GM21737 (cell line): Measurements from ENCODE around the gene MICB.
"Not testable (repeated sequence)": the region's sequence is repeated elsewhere in the genome, so short reads cannot be mapped to it uniquely, and the experiment has no call there.

Source experiments
- ATAC-seq: cut with Tn5 transposase; IDR thresholded peaks from one replicate; pipeline ENCODE4 v1.9.1; 2021; ENCODE audit warnings: mild to moderate bottlenecking, moderate library complexity; ENCODE audit not compliant: unreplicated experiment

The MICB gene

DNA sequence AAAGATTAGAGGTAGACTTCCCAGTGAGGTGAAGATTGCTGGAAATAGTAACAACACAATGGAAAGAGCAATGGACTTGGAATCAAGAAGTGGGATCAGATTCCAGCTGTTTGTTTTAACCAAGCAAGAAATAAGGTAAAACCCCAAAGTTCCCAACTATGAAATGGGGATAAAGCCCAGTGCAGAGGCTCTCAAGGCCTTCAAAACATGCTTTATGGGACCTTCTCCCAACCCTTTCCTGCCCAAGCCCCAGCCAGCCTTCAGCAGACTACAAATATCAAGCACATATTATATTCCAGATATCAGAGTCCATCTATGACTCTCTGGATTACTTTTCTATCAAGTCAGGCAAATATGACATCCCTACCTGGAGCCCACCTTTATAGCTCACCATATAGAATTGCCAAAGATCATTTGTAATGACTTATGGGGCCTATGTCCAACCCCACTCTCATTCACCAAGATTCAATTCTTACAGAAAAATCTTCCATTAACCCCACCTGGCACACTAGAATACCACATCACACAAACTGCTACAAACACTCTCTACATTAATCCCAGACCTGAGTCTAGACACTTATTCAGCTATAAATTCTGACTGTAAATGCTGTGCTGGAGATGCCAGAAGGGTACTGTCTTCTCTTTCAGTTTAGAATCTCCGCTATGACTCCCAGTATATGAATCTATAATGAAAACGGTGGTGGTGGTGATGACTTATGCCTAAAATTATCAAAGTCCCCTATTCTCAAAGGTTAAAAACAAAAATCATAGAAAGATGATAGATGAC is 37.8 kb downstream of the MICB start:
- ATAC-seq, result no peak

DNA sequence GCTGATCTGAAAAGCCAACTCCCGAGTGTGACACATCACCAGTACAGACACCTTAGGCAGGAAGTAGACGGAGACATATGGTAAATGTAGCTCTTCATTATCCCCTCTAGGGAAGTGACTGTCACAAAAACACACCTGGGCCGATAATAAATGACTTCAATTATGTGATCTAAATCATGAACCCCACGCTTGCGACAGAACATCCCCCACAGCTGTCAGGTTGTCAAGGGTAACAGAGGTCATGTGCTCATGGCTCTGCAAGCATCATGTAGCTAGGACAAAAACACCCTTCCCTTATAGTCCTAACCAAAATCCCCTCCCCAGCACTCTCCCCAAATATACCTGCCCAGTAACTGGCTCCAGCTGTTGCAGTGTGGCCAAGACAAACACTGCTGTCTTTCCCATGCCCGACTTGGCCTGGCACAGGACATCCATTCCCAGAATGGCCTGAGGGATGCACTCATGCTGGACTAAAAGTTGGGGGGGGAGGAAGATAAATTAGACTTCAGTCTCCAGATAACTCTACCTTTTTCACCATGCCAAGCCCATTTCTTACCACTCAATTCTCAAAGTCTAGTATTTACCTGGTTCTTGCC is 41.0 kb downstream of the MICB start:
- ATAC-seq, result no peak

DNA sequence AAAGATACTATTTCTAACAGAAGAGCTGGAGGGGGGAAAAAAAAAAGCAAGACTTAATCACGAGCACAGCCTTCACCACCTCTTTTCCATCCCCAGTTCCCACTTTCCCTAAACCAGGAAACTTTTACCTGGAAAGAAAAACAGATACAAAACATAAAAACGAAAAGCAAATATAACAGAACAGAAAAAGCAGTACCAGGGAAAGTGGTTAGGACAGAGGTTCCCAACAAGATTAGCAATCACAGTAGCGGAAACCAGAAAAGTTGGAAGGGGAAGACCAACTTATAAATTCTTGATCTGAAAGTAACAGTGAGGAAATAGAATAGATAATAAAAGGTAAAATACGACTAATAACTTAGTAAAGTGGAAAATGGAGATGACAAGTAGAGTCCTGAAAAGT is 42.7 kb downstream of the MICB start:
- no peak for ATAC-seq

DNA sequence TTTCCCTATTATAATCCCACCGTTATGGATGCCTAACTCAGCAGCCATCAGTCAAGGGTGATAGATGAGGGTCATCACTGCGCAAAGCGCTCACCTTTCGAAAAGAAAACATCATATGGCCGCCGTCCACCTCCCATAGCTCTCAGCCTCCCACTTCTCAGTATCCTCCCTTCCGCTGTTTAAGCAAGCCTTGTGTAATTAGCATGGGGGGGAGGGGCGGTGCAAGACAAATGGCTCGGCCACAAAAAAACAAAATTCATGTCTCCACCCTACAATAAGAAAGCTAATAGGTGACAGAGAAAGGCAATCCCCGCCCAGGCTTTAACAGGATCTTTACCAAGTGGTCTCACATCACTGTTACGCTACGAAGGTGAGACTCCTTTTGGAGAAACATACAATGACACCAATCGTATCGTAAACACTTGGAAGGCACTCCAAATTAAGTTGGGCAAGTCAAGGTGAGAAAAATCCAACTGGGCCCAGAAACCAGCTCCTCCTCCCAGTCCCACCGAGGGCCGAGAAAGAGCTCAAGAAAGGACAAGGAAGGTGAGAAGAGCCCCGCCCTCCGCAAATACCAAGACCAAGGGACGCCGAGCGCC is 43.2 kb downstream of the MICB start:
- ATAC-seq, result no peak

DNA sequence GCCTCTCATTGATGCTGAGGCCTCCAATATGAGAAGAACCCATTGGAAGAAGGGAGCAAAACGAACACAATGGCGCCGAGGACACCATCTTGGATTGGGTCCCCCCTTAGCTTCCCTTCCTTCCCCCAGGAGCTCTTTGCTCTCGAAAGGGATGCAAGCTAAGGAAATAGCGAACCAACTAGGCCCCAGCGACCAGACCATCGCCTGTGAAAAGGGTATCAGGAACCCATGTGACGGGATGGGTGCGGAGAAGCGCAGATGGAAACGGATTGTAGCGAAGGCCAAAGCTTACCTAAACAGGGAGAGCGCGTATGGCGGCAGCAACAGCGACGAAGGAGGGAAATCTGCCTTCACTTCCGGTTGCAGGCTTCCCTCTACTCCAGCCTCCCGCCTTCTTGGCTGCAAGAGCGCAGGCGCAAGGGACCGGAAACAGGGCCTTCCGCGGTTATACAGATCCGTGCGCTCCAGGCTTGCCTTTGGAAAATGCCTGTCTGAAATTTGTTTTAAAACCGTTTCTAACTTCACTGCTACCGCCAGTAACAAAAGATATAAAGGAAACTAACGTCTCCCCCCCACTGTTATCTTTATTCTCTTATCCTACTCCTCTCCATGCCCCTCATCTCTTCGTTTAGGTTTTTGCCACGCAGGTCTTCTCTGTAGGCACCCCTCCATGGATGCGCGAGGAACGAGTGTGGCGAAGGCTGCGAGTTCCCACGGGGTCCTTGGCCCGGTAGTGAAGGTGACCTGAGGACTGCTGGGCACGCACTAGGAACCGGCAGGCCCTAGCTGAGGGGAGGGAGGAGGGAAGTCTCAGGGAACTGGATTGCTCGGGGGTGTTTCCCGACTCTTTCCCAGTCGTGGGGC is 43.9 kb downstream of the MICB start, which contains the start of gene DDX39B:
DDX39B (minus strand) TSS at position 346 of the 864 bp plus-strand sequence. CDS start 1,471 bp downstream, outside the sequence.
- peak; percentile 62 for ATAC-seq

DNA sequence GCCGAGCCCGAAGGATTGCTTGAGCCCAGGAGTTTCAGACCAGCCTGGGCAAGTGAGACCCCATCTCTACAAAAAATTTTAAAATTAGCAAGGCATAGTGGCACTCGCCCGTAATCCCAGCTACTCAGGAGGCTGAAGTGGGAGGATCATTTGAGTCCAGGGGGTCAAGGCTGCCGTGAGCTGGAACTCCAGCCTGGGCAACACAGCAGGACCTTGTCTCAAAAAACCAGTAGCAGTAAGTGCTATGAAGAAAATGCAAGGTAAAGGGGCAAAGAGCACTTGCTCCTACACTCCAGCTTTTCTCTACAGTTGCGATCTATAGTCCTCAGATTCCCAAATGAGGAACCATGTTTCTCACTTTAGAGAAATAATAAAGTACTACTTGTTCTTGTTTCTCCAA is 45.7 kb downstream of the MICB start:
- no peak for ATAC-seq

DNA sequence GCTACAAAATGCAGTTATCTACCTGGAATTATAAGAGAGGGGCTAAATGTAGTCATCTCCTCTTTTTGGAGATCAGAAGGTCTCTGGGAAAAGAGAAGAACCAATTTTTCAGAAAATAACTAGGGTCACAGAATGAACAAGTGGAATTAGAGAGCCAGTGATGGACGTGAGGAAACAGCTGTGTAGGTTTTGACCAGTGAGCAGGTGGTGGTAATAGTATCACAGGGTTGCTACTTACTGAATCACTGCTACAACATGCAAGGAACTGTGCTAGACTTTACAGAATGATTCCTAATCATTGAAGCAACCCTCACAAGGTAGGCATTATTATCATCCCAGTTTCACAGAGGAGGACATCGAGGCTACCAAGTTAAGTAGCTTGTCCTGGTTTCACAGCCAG is 46.7 kb downstream of the MICB start:
- ATAC-seq, result no peak

DNA sequence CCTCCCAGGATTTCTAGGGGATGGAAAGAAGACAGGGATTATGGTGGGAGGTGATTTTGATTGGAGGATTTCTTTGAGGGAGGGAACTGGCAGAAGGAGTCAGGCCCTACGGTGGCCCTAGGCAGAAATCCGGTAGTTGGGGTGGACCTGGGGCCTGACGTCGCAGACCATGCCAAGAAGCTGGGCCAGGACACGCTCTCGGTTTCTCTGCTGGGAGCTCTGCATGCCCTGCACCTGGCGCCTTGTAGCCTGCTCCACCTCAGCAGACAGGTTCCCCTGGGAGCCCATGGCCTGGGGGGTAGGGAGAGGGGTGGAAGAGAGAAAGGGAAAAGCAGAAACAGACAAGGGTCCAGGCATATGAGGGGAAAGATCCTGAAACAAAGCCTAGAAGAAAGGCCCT is 47.3 kb downstream of the MICB start:
- ATAC-seq, result no peak

DNA sequence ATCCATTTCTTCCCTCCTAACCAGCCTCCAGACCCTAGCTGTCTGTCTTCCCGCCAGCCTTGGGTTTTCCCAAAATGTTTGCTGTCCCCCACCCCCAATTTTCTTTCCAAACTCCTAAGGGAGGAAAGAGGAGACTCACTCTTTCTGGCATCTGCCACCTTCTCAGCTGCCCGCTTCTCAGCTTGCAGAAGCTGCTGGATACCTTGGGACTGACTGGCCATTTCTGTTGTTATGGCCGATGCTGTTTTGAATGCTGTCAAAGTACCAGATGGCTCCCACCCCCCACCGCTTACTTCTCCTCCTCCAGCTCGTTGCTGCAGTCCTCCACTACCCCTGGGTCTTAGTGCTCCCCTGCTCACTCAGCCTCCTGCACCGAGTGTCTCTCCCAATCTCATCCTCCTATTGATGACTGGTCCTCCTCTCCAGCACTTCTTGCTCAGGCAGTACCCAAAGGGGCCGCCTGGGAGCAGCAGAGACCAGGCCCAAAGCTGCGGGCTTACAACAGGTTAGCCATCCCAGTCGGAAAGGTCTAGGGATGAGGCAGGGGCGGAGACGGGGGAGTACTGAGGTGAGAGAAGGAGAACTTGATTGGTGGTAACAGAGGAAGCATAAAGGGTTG is 48.5 kb downstream of the MICB start, which contains the start of gene ATP6V1G2:
ATP6V1G2 (minus strand) TSS at position 270 of the 619 bp plus-strand sequence; CDS start at position 221, 49 bp downstream.
- ATAC-seq, result peak; percentile 46

DNA sequence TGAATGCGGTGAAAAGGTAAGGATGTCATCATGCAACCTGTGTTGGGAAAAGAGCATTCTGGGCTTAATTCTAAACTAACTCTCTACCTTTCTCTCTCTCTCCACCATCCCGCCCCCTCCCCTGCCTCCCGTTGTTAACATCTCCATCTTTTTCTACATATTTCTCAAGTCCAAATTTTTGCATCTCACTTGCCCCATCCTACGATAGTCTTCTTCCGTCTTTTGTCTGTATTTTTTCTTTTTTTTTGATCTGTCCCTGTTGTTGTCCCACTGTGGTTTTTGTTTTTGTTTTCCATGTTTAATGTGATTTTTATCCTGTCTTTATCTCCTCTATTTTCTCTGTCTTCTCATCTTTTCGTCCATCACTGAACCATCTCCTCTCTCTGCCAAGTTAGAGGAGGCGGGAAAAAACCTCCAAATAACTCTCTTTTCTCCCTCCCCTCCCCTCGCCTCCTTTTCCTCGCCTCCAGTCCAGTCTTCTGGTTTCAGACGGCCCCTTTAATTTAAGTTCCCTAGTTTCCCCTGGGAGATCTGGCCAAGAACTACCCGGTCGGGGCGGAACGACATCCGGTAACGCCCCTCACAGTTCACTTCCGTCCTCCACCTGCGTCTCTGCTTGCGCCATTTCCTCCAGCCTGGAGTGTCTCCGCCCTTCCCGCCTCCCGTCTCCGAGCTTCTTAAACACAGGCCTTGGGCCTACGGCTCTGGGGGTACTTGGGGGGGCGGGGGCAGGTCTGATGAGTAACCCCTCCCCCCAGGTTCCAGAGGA is 49.2 kb downstream of the MICB start, which contains the start of gene NFKBIL1:
NFKBIL1 (plus strand) TSS at position 651 of the 769 bp plus-strand sequence; CDS start at position 738, 87 bp downstream.
- ATAC-seq, result peak; percentile 52

DNA sequence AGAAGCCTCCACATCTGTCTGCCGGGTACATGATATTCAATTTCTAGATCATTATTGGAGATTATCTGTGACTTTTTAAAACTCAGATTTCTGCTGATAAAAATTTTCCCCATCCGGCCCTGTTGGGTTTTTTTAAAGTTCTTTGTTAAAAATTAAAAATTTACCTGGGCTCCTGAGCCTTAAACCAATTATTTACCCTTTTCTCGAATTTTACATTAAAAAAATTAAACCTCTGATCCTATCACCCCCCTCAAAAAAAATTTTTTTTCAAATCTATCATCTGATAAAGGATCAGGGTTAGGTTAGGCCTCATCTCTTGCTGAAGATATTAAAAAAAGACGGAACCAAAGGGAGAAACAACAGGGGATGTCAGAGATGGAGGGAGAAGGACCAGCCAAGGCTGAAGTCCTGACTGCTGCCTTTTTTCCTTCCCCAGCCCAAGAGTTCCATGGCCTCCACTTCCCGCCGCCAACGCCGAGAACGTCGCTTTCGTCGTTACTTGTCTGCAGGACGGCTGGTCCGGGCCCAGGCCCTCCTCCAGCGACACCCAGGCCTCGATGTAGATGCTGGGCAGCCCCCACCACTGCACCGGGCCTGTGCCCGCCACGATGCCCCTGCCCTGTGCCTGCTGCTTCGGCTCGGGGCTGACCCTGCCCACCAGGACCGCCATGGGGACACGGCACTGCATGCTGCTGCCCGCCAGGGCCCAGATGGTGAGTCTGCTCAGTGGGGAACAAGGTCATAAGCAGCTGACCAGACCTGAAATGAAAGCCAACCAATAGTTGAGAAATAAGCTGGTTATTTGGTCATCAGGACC is 50.0 kb downstream of the MICB start:
- no peak for ATAC-seq

DNA sequence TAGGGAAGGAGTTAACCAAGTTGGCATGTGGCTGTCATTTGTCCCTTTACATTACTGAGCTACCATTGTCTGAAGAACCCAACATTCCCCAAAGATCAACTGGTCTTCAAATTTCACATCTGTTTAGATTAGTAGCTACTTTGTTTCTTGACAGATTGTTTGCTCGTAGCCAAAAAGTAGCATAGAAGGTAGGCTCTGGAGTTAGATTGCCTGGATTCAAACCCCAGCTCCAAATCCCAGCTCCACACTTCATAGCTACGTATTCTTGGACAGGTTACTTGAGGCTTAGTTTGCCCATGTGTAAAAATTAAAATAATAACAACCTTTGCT is 50.6 kb downstream of the MICB start:
- ATAC-seq, result no peak

DNA sequence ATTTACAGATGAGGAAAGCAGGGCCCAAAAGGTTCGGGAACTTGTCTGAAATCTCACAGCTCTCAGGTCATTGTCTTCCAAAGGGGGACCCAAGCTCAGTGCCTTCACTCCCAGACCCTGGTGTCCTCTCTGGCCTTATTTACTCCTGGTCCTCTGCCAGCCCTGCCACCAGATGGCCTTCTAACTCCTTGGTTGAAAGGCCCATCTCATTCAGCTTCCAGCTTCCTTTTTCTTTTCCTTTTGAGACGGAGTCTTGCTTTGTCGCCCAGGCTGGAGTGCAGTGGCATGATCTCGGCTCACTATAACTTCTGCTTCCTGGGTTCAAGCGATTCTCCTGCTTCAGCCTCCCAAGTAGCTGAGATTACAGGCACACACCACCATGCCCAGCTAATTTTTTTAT is 53.4 kb downstream of the MICB start:
- ATAC-seq, result not testable (repeated sequence)

DNA sequence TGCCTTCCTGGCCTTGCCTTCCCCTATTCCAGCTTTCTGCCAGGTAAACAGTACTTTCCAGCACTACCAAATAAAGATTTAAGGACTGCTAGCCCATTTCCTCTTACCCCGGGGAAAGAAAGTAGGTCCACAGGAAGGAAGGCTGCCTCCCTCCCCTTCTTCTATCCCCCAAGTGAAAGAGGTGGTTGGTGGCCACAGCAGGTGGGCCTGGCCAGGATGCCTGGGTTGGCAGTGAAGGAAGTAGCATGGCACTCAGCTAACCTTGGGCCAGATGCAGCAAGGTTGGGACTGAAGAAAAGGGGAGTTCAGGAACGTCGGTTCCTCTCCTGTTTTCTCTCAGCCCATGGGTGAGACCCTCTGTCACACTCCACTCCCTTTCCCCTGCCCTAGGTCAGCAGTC is 58.4 kb downstream of the MICB start:
- ATAC-seq, result no peak

DNA sequence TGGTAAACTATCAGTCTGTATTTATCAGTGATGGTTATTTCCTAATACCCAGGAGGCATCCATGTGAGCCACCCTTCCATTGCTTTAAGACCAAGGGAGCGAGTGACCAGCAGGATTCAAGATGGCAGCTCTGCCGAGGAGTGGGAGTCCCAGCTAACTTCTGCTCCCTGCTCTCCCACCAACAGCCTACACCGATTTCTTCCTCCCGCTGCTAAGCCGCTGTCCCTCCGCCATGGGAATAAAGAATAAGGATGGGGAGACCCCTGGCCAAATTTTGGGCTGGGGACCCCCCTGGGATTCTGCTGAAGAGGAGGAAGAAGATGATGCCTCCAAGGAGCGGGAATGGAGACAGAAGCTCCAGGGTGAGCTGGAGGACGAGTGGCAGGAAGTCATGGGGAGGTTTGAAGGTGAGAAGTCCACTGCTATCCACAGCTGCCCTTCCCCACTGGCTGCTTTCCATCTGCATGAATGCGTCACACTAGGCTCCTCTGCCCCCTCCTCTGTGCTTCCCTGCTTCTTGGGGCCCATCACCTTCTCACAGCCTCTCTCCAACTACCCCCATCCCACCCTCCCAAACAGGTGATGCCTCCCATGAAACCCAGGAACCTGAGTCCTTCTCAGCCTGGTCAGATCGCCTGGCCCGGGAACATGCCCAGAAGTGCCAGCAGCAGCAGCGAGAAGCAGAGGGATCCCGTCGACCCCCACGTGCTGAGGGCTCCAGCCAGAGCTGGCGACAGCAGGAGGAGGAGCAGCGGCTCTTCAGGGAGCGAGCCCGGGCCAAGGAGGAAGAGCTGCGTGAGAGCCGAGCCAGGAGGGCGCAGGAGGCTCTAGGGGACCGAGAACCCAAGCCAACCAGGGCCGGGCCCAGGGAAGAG is 59.7 kb downstream of the MICB start:
- ATAC-seq, result no peak

DNA sequence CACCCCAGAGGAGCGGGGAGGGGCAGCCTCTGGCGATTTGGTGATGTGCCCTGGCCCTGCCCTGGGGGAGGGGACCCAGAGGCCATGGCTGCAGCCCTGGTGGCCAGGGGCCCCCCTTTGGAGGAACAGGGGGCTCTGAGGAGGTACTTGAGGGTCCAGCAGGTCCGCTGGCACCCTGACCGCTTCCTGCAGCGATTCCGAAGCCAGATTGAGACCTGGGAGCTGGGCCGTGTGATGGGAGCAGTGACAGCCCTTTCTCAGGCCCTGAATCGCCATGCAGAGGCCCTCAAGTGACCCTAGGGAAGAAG is 60.3 kb downstream of the MICB start:
- no peak for ATAC-seq

DNA sequence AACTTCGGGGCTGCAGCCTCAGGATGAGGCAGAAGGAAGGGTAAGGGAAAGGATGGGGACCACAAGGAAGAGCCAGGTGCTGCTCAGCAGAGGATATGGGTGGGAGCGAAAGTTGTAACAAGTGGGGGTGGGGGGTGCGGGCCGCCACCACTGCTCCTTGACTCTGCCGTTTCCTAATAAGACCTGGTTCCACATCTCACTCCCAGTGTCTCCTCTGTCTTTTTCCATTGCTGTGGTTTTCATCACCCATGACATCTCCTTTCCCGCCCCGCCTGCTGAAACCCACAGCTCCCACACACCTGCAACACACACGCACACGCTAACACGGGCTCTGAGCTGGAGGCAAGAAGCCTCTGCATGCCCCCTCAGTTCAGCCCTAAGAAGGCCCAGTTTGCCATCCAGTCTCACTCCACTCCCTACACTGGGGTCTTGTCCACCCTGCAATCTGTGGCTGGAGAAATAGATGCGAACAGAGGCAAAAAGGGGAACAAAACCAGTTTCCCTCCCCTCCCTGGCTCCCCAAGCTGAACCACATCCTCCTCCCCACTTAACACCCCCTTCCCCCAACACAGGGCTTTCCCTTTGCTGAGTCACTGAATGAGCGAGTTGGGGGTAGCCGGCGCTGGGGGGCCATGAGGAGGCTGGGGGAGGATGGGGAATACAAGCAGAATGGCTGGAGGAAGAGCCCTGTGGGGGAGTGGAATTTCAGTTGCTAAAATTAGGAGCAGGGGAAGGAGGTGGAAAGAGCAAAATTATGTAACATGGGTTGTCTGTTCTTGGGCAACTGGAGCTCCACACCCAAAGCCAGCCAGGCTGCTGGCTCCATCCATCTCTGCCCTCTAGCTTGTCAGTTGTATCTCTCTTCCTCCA is 60.9 kb downstream of the MICB start:
- no peak for ATAC-seq
